ENCODE data around the gene SLC25A43. TPM values are rescaled to one million over a fixed set of nuclear protein-coding genes. Genes with fewer than 3 reads are reported as not detected.

SLC25A43 gene
- total and polyA plus RNA-seq, 9 of the 15 experiments (the other 6 are each of a cell fraction or from before 2014, with no cell fraction given): 1.3 to 8.4 (median 4.0) TPM

DNA sequence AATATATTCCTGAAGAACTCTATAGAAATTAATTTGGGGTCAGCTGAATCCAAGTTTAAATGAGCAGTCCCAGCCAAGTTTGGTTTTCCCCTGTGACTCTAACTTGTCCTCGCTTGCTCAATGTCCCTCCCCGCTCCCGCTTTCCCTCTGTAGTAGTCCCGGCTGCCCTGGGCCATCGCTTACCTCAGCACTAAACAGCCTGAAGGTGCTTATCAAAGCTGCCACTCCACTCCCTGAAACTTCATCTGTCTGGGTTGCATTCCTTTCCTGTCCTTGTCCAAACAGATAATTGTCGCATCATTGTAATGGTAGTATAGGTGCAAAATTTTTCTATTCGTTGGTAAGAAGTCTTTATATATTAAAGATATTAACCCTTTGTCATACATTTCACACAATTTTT lies 12.8 kb downstream of the SLC25A43 start:
- no TSS peak for BruUV-seq (replicated peaks)
- no peak overlapping the region for H3K27ac ChIP-seq (ENCODE audit: extremely low read depth, low read depth, low read length)
- ChIA-PET POLR2A (interaction anchor here (1.0 to 1.1 kb wide), 2 partner anchors 10 to 16 kb away, joined by 3 read pairs; no protein-coding TSS in a partner anchor), CTCF (ENCODE audit: low intra/inter-chr PET ratio) (interaction anchor here (0.6 kb wide), 1 partner anchor 146 kb away, joined by 5 read pairs; no protein-coding TSS in a partner anchor)
- FAIRE-seq (no peak), ATAC-seq (peak; percentile 75), DNase-seq (ENCODE audit: extremely low read depth in 1 of 4, low spot score in 3 of 4) (peak in 3 of 4 experiments; percentile 17 to 55 (median 33))
- WGBS (ENCODE audit: insufficient coverage, low coverage, missing lambda C conversion rate): 26% methylated on average over 3 of the region's 7 CpGs
- H3K27me3 ChIP-seq (ENCODE audit: control insufficient read depth in 2 of 2, insufficient read depth in 2 of 2, low read length in 2 of 2): no peaks in the 10 kb centered on the region
- no peaks in the 10 kb centered on the region for H4K20me1 ChIP-seq (replicated peaks; ENCODE audit: control insufficient read depth, insufficient read depth, low read length)
- no peak overlapping the region for H3K4me3 ChIP-seq
- in situ Hi-C loops (cut with MboI) (no loop called here), intact Hi-C loops (cut with micrococcal nuclease) (no loop called here)
- no peaks in the 10 kb centered on the region for H3K9me1 ChIP-seq (ENCODE audit: control insufficient read depth, insufficient read depth, low read length)
- H3K4me2 ChIP-seq (ENCODE audit: insufficient read depth, low read length): no peak overlapping the region
- no peaks in the 10 kb centered on the region for H3K36me3 ChIP-seq (ENCODE audit: control insufficient read depth, insufficient read depth, low read length)
- H3K9me3 ChIP-seq (replicated peaks; ENCODE audit: control insufficient read depth, insufficient read depth, low read depth, low read length): no peaks in the 10 kb centered on the region
- H3K4me1 ChIP-seq (replicated peaks in 1 of 2; ENCODE audit: control insufficient read depth in 2 of 2, insufficient read depth in 2 of 2, low read length in 2 of 2): peaks cover 13 to 22% of the 10 kb centered on the region in 2 experiments; a peak in 3 of 5 replicates
- no peaks in the 10 kb centered on the region for H3K79me2 ChIP-seq (ENCODE audit: control insufficient read depth, insufficient read depth, low read length)
- no peak overlapping the region for H3K9ac ChIP-seq (ENCODE audit: insufficient read depth in 1 of 2, low read depth in 2 of 2, low read length in 2 of 2)
- no peak overlapping the region for H2AFZ ChIP-seq (ENCODE audit: low read depth, low read length)
- no peak for TF ChIP-seq U2AF1 (optimal IDR thresholded peaks at IDR 0.05; ENCODE audit: low read depth, low read length)
- no peak for TF ChIP-seq ZNF316 (IDR thresholded peaks at IDR 0.05)
- TF ChIP-seq, protein P1, sequence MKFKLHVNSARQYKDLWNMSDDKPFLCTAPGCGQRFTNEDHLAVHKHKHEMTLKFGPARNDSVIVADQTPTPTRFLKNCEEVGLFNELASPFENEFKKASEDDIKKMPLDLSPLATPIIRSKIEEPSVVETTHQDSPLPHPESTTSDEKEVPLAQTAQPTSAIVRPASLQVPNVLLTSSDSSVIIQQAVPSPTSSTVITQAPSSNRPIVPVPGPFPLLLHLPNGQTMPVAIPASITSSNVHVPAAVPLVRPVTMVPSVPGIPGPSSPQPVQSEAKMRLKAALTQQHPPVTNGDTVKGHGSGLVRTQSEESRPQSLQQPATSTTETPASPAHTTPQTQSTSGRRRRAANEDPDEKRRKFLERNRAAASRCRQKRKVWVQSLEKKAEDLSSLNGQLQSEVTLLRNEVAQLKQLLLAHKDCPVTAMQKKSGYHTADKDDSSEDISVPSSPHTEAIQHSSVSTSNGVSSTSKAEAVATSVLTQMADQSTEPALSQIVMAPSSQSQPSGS (CRISPR knock-in tag; IDR thresholded peaks at IDR 0.05): no peak
- no peak for TF ChIP-seq MEF2A (IDR thresholded peaks at IDR 0.05; ENCODE audit: control insufficient read depth, low read depth, low read length)
- no peak for TF ChIP-seq ATF1 (CRISPR knock-in tag; IDR thresholded peaks at IDR 0.05)
- no peak for TF ChIP-seq ATF1 (tag; IDR thresholded peaks at IDR 0.05)
- TF ChIP-seq, protein P2, sequence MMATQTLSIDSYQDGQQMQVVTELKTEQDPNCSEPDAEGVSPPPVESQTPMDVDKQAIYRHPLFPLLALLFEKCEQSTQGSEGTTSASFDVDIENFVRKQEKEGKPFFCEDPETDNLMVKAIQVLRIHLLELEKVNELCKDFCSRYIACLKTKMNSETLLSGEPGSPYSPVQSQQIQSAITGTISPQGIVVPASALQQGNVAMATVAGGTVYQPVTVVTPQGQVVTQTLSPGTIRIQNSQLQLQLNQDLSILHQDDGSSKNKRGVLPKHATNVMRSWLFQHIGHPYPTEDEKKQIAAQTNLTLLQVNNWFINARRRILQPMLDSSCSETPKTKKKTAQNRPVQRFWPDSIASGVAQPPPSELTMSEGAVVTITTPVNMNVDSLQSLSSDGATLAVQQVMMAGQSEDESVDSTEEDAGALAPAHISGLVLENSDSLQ (IDR thresholded peaks at IDR 0.05): peak; percentile 26; the same call in 1 of the 2 replicates
- TF ChIP-seq, protein P3, sequence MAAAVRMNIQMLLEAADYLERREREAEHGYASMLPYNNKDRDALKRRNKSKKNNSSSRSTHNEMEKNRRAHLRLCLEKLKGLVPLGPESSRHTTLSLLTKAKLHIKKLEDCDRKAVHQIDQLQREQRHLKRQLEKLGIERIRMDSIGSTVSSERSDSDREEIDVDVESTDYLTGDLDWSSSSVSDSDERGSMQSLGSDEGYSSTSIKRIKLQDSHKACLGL (CRISPR knock-in tag; IDR thresholded peaks at IDR 0.05; ENCODE audit: borderline replicate concordance, poor library complexity, severe bottlenecking): no peak
- TF ChIP-seq NR2C2 (CRISPR knock-in tag; IDR thresholded peaks at IDR 0.05): no peak
- TF ChIP-seq NR2C2 (tag; IDR thresholded peaks at IDR 0.05): no peak
- TF ChIP-seq NCOA6 (IDR thresholded peaks at IDR 0.05): no peak
- TF ChIP-seq, protein P4, sequence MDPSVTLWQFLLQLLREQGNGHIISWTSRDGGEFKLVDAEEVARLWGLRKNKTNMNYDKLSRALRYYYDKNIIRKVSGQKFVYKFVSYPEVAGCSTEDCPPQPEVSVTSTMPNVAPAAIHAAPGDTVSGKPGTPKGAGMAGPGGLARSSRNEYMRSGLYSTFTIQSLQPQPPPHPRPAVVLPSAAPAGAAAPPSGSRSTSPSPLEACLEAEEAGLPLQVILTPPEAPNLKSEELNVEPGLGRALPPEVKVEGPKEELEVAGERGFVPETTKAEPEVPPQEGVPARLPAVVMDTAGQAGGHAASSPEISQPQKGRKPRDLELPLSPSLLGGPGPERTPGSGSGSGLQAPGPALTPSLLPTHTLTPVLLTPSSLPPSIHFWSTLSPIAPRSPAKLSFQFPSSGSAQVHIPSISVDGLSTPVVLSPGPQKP (CRISPR knock-in tag; IDR thresholded peaks at IDR 0.05): no peak
- TF ChIP-seq ZBTB8A (IDR thresholded peaks at IDR 0.05; ENCODE audit: partially characterized antibody): no peak
- no peak for TF ChIP-seq RBM25 (IDR thresholded peaks at IDR 0.05; ENCODE audit: low read depth, low read length, severe bottlenecking)
- no peak for TF ChIP-seq BRD9 (IDR thresholded peaks at IDR 0.05; ENCODE audit: low read depth, partially characterized antibody)
- no peak for TF ChIP-seq RBM34 (IDR thresholded peaks at IDR 0.05; ENCODE audit: borderline replicate concordance, insufficient read depth, low read length)
- no peak for TF ChIP-seq ZNF174 (CRISPR knock-in tag; IDR thresholded peaks at IDR 0.05)
- no peak for TF ChIP-seq ARID2 (IDR thresholded peaks at IDR 0.05)
- TF ChIP-seq GABPA (tag; conservative IDR thresholded peaks at IDR 0.05; ENCODE audit: low read depth): no peak
- no peak for TF ChIP-seq RBM17 (IDR thresholded peaks at IDR 0.05; ENCODE audit: borderline replicate concordance, low read depth, low read length)
- no peak for TF ChIP-seq ZNF780A (CRISPR knock-in tag; IDR thresholded peaks at IDR 0.05)
